ENCODE results near the gene TMIE.

DNA sequence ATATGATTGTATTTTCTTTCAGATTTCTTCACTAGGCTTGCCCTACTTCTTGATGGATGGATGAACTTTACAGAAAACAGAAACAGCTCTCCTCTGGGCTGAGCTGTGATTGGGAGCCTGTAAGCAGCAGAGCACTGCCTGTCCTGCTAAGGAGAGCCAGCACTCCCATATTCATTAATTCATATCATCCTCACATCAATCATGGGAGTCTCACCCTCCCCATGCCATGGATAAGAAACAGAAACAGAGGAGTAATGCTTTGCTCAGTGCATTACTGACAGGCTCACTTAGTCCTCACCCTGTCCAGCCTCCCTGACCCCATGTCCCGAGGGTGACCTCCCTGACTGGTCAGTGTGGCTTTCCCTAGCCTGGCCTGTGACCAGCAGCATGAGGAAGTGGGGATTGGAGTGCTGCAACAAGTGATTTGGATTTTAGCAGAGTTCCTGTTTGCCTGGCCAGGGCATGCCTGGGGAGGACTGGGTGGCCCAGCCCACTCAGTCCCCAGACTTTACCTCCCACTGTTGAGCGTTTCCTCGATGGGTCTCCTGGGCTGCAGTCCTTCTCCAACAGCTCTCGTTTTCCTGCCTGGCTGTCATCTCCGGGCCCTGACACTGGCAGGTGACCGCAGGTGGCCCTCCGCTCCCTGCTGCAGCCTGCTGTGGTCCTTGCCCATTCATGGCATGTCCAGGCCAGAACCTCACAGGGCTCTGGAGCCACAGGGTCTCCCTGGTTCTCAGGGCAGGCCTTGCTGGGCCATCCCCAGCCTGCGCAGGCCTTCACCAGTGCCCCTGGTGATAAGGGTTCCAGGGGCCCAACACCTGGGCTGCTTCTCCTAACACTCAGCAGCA, 1.3 kb upstream of the TMIE start:
- TF ChIP-seq, protein P1, sequence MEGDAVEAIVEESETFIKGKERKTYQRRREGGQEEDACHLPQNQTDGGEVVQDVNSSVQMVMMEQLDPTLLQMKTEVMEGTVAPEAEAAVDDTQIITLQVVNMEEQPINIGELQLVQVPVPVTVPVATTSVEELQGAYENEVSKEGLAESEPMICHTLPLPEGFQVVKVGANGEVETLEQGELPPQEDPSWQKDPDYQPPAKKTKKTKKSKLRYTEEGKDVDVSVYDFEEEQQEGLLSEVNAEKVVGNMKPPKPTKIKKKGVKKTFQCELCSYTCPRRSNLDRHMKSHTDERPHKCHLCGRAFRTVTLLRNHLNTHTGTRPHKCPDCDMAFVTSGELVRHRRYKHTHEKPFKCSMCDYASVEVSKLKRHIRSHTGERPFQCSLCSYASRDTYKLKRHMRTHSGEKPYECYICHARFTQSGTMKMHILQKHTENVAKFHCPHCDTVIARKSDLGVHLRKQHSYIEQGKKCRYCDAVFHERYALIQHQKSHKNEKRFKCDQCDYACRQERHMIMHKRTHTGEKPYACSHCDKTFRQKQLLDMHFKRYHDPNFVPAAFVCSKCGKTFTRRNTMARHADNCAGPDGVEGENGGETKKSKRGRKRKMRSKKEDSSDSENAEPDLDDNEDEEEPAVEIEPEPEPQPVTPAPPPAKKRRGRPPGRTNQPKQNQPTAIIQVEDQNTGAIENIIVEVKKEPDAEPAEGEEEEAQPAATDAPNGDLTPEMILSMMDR (IDR thresholded peaks at IDR 0.05) = no peak
- TF ChIP-seq POLR2A (IDR thresholded peaks at IDR 0.05) (no peak), EP300 (IDR thresholded peaks at IDR 0.05; ENCODE audit: low read depth) (no peak), POLR2AphosphoS5 (IDR thresholded peaks at IDR 0.05) (no peak)
